ENCODE results near the gene SH3PXD2A.

Gene SH3PXD2A

DNA sequence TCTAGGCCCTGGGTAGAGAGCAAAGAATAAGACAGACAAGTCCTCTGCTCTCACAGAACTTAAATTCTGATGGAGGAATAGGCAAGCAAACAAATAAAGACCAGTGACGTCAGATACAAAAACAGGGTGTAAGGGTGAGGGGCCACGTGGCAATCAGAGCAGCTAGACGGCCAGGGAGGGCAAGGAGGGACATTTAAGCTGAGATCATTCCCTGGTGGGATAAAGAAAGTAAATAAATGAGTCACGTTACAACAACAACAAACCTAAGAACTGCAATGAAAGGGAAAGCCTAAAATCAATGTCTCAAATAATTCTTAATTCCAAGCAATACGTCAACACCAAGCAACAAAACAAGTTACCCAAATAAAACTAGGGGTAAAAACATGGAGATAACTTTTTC is 40.8 kb upstream of the SH3PXD2A start (continued):
- TF ChIP-seq ZNF146 (tag by site-specific recombination; IDR thresholded peaks at IDR 0.05) (no peak; the same call in 1 of the 2 replicates), ZNF473 (tag by site-specific recombination; IDR thresholded peaks at IDR 0.05) (no peak), ZNF169 (tag by site-specific recombination; IDR thresholded peaks at IDR 0.05) (no peak), ZNF610 (tag by site-specific recombination; IDR thresholded peaks at IDR 0.05; ENCODE audit: borderline replicate concordance) (no peak), ZNF112 (tag by site-specific recombination; IDR thresholded peaks at IDR 0.05) (no peak), SP3 (tag by site-specific recombination; IDR thresholded peaks at IDR 0.05) (peak; percentile 55; the same call in 1 of the 2 replicates), ZBTB17 (tag by site-specific recombination; IDR thresholded peaks at IDR 0.05) (peak; percentile 54), PRDM1 (tag by site-specific recombination; IDR thresholded peaks at IDR 0.05) (peak; percentile 75), ZNF23 (tag by site-specific recombination; IDR thresholded peaks at IDR 0.05; ENCODE audit: borderline replicate concordance) (no peak), MYNN (tag by site-specific recombination; IDR thresholded peaks at IDR 0.05; ENCODE audit: borderline replicate concordance) (no peak), ZNF24 (tag by site-specific recombination; IDR thresholded peaks at IDR 0.05) (peak; percentile 91), SCRT1 (tag by site-specific recombination; IDR thresholded peaks at IDR 0.05; ENCODE audit: borderline replicate concordance) (no peak), ZNF394 (tag by site-specific recombination; IDR thresholded peaks at IDR 0.05; ENCODE audit: borderline replicate concordance) (no peak; the same call in 1 of the 2 replicates), ZNF138 (tag by site-specific recombination; IDR thresholded peaks at IDR 0.05; ENCODE audit: borderline replicate concordance) (no peak), ZBTB48 (tag by site-specific recombination; IDR thresholded peaks at IDR 0.05) (peak; percentile 91), GLI2 (tag by site-specific recombination; IDR thresholded peaks at IDR 0.05; ENCODE audit: borderline replicate concordance, low read depth) (peak; percentile 36; the same call in 1 of the 2 replicates), ZXDB (tag by site-specific recombination; IDR thresholded peaks at IDR 0.05) (peak; percentile 79), RBAK (tag by site-specific recombination; IDR thresholded peaks at IDR 0.05) (no peak), KLF9 (tag by site-specific recombination; IDR thresholded peaks at IDR 0.05; ENCODE audit: low read depth) (no peak)
- TF ChIP-seq, protein P1, sequence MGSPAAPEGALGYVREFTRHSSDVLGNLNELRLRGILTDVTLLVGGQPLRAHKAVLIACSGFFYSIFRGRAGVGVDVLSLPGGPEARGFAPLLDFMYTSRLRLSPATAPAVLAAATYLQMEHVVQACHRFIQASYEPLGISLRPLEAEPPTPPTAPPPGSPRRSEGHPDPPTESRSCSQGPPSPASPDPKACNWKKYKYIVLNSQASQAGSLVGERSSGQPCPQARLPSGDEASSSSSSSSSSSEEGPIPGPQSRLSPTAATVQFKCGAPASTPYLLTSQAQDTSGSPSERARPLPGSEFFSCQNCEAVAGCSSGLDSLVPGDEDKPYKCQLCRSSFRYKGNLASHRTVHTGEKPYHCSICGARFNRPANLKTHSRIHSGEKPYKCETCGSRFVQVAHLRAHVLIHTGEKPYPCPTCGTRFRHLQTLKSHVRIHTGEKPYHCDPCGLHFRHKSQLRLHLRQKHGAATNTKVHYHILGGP (tag by site-specific recombination; IDR thresholded peaks at IDR 0.05), result peak; percentile 65; the same call in 1 of the 2 replicates
- TF ChIP-seq, protein P2, sequence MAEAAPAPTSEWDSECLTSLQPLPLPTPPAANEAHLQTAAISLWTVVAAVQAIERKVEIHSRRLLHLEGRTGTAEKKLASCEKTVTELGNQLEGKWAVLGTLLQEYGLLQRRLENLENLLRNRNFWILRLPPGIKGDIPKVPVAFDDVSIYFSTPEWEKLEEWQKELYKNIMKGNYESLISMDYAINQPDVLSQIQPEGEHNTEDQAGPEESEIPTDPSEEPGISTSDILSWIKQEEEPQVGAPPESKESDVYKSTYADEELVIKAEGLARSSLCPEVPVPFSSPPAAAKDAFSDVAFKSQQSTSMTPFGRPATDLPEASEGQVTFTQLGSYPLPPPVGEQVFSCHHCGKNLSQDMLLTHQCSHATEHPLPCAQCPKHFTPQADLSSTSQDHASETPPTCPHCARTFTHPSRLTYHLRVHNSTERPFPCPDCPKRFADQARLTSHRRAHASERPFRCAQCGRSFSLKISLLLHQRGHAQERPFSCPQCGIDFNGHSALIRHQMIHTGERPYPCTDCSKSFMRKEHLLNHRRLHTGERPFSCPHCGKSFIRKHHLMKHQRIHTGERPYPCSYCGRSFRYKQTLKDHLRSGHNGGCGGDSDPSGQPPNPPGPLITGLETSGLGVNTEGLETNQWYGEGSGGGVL (tag by site-specific recombination; IDR thresholded peaks at IDR 0.05), result peak; percentile 92
- TF ChIP-seq, protein P3, sequence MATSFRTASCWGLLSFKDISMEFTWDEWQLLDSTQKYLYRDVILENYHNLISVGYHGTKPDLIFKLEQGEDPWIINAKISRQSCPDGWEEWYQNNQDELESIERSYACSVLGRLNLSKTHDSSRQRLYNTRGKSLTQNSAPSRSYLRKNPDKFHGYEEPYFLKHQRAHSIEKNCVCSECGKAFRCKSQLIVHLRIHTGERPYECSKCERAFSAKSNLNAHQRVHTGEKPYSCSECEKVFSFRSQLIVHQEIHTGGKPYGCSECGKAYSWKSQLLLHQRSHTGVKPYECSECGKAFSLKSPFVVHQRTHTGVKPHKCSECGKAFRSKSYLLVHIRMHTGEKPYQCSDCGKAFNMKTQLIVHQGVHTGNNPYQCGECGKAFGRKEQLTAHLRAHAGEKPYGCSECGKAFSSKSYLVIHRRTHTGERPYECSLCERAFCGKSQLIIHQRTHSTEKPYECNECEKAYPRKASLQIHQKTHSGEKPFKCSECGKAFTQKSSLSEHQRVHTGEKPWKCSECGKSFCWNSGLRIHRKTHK (tag by site-specific recombination; IDR thresholded peaks at IDR 0.05), result no peak
- TF ChIP-seq, protein P4, sequence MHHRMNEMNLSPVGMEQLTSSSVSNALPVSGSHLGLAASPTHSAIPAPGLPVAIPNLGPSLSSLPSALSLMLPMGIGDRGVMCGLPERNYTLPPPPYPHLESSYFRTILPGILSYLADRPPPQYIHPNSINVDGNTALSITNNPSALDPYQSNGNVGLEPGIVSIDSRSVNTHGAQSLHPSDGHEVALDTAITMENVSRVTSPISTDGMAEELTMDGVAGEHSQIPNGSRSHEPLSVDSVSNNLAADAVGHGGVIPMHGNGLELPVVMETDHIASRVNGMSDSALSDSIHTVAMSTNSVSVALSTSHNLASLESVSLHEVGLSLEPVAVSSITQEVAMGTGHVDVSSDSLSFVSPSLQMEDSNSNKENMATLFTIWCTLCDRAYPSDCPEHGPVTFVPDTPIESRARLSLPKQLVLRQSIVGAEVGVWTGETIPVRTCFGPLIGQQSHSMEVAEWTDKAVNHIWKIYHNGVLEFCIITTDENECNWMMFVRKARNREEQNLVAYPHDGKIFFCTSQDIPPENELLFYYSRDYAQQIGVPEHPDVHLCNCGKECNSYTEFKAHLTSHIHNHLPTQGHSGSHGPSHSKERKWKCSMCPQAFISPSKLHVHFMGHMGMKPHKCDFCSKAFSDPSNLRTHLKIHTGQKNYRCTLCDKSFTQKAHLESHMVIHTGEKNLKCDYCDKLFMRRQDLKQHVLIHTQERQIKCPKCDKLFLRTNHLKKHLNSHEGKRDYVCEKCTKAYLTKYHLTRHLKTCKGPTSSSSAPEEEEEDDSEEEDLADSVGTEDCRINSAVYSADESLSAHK (tag by site-specific recombination; IDR thresholded peaks at IDR 0.05), result no peak
- TF ChIP-seq, protein P5, sequence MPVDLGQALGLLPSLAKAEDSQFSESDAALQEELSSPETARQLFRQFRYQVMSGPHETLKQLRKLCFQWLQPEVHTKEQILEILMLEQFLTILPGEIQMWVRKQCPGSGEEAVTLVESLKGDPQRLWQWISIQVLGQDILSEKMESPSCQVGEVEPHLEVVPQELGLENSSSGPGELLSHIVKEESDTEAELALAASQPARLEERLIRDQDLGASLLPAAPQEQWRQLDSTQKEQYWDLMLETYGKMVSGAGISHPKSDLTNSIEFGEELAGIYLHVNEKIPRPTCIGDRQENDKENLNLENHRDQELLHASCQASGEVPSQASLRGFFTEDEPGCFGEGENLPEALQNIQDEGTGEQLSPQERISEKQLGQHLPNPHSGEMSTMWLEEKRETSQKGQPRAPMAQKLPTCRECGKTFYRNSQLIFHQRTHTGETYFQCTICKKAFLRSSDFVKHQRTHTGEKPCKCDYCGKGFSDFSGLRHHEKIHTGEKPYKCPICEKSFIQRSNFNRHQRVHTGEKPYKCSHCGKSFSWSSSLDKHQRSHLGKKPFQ (tag by site-specific recombination; IDR thresholded peaks at IDR 0.05), result no peak
- TF ChIP-seq, protein P6, sequence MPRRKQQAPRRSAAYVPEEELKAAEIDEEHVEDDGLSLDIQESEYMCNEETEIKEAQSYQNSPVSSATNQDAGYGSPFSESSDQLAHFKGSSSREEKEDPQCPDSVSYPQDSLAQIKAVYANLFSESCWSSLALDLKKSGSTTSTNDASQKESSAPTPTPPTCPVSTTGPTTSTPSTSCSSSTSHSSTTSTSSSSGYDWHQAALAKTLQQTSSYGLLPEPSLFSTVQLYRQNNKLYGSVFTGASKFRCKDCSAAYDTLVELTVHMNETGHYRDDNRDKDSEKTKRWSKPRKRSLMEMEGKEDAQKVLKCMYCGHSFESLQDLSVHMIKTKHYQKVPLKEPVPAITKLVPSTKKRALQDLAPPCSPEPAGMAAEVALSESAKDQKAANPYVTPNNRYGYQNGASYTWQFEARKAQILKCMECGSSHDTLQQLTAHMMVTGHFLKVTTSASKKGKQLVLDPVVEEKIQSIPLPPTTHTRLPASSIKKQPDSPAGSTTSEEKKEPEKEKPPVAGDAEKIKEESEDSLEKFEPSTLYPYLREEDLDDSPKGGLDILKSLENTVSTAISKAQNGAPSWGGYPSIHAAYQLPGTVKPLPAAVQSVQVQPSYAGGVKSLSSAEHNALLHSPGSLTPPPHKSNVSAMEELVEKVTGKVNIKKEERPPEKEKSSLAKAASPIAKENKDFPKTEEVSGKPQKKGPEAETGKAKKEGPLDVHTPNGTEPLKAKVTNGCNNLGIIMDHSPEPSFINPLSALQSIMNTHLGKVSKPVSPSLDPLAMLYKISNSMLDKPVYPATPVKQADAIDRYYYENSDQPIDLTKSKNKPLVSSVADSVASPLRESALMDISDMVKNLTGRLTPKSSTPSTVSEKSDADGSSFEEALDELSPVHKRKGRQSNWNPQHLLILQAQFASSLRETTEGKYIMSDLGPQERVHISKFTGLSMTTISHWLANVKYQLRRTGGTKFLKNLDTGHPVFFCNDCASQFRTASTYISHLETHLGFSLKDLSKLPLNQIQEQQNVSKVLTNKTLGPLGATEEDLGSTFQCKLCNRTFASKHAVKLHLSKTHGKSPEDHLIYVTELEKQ (tag by site-specific recombination; IDR thresholded peaks at IDR 0.05; ENCODE audit: borderline replicate concordance), result peak; percentile 69; the same call in 1 of the 2 replicates
